HG02610 (cell line): ENCODE measurements around the gene SCARB1.

Experiments used
- ATAC-seq: cut with Tn5 transposase; IDR thresholded peaks from one replicate; pipeline ENCODE4 v1.9.1; 2021; ENCODE audit warnings: mild to moderate bottlenecking, moderate library complexity; ENCODE audit not compliant: unreplicated experiment

The SCARB1 gene

DNA sequence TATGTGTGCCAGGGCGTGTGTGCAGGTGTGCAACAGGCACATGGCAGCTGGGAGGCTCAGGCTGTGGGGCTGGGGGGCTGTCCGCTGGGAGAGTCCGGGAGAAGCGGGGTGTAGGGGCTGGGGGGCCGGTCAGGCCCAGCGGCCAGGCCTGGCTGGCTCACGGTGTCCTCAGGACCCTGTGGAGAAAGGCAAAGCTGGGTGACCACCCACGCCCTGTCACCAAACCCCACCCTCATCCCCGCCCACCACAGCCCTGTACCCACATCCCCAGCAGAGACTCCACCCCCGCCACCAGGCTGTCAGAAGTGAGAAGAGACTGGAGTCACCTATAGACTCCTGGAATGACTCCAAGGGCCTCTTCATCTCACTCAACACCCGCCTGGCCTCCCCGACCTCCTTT lies 85.3 kb downstream of the SCARB1 start:
- no peak for ATAC-seq

DNA sequence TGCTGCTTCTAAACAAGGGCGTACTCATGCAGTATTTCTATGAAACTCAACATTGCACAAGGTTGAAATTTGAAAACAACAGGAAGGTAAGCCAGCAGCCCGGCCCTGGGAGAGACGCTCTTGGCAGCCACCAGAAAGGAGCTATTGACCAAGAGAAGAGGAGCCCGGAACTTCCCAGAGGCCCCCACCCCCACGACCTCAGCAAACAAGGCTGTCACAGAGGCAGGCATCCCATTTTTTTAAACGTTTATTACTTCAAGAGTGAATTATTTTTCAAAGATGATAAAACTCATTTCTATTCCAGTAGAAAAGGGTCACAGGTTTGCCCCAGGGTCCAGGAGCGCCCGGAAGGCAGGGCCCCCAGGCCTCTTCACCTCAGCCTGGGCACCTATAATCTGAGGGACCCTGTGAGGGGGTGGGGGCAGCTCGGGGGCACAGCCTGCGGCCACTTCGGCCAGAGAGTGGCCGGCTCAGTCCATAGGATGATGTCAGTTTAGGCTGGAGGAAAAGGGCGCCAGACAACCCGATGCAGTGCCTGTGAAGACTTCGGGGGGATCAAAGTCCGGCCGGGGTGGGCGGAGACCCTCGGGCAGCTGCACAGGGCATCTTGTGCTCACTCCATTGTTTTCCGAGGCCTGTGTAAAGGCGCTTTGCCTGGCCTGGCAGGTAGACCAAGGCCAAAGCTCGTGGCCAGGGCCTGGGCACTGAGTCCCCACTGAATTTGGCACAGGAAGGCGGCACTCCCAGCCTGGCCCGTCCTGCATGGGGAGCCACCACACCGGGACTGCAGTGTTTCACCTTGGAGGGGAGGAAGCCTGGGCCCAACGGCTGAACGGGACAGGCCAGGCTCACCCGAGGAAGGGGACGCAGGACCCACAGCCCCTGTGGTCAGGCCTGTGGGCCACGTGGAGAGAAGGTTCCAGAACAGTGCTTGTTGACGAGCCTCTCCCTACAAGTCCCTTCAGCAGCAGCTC lies 86.0 kb downstream of the SCARB1 start:
- ATAC-seq, result no peak

DNA sequence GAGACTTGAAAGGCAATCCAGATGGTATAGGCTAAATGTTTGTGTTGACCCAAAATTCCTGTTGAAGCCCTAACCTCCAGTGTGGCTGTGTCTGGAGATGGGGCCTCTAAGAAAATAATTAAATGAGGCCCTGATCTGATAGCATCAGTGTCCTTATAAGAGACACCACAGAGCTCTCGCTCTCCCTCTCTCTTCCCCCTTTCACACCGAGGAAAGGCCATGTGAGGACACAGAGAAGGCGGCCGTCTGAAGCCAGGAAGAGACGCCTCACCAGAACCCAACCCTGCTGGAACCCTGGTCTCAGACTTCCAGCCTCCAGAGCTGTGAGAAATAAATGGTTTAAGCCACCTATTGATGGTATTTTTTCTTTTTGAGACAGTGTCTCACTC lies 87.5 kb downstream of the SCARB1 start:
- ATAC-seq, result no peak

DNA sequence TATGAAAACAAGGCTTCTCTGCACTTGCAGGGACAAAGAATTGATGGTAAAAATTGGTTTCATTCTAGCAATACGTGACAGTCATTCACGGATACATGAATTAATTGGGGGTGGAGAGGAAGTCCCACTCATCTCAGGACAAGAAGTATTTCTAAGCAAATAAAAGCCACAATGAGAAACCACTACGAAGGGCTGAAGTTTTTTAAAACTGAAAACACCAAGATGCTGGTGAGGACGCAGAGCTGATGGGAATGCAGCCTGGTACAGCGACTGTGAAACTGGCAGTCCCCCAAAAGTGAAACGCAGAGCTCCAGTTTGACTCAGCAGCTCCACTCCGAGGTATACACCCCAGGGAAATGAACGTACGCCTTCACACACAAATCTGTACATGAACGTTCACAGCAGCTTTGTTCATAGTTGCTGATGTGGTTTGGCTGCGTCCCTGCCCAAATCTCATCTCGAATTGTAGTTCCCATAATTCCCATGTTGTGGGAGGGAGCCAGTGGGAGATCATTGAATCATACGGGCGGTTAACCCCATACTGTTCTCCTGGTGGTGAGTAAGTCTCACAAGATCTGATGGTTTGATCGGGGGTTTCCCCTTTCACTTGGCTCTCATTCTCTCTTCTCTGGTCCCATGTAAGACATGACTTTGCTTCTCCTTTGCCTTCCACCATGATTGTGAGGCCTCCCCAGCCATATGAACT lies 89.0 kb downstream of the SCARB1 start:
- ATAC-seq, result peak; percentile 65

DNA sequence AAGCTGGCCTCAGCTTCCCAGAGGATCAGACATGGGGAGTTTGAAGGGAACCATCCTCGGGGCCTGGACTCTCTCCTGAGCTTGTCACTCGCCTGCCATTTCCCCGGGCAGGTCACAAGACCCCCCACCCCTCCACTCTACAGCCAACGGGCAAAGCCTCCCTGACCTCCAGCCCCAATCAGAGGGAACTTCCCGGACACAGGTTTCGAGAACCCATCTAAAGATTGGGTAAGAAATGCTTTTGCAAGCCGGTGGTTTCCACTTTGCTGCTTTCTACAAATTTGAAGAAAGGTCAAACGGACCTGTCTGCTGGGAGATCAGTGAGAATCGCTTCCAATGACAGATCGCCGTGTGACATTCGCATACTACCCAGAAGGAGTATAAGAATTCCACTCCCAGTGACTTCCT lies 89.6 kb downstream of the SCARB1 start:
- ATAC-seq, result peak; percentile 39

DNA sequence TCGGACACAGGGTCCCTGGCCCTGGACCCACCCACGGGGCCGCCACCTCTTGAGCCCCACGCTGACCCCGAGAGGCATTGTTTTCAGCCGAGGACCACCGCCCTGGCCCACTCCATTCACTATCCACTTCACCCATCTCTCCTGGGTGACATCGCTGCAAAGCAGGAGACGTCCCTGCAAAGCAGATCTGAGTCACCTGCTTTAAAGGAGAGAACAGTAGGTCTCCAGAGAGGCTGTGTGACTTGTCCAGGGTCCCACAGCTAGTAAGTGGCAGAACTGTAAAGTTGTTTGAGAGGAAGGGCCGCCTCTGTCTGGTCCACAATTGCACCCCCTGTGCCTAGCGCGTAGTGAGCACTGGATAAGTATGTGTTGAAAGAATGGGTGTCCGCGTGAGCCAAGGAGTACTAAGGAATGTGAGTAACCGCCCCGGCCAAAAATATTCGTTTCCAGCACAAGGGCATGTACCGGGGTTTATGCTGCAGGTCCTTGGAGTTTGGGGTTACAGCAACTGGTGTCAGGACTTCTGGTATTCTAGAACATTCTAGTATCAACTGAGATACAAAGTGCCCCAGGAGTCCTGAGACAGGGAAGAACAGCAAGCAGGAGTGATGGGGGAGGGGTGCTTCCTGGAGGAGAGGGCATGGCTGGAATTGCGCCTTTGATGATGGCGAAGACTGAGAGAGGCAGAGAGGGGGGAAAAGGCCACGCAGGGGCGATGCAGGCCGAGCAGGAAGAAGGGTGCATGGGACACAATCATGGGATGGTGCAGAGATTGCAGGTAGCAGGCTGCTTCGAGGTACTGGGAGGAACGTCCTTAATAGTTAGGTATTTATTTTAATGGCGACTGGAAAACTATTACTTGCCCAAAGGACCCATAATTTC lies 91.1 kb downstream of the SCARB1 start:
- no peak for ATAC-seq

DNA sequence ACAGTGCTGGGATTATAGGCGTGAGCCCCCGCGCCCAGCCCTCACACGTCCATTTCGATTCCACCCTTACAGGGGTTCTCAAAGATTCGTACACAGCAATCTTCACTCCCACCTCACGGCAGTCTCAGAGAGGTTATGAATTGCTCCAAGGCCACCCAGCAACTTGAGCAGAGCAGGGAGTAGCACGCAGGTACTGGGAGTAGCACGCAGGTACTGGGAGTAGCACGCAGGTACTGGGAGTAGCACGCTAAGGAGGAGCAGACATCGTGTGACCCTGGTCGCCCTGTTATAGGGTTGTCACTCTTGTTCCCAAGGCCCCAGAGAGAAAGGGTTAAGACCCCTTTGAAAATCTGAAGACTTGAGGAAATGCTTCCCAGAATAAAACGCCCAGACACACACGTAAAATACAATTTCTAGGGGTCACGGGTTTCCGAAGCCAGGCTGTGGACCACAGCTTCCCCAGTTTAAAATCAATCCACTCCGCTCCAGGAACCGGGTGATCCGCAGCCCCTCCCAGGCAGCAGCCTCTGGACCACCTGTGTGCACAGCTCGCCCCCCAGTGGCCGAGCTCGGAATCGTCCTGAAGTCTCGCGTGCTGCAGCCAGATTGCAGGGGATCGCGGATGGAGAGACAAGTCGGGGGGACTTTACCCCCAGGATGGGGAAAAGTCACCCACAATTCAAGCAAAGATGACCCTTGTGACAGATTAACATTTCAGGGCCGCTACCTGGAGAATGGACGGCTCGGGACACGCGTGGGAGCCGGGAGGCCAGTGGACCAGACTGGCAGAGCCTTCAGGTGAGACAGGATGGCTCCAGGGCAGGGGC lies 92.0 kb downstream of the SCARB1 start:
- no peak for ATAC-seq

DNA sequence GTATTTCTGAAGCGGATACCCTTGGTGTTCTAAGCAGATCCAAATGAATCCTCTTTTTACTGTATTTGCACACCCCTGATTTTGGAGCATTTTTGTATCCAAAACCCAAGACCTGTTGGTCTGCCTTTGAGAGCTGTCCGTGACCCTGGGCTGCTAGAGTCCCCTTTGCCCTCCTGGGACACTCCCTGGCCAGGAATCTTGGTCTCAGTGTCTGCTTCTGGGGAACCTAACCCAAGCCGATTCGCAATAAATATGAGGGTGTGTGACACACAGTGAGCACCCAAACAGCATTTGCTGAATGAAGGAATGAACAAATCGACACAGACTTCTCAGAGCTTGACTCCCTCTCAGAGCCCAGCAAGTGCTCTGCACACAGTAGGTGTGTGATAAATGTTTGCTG lies 92.9 kb downstream of the SCARB1 start:
- no peak for ATAC-seq

DNA sequence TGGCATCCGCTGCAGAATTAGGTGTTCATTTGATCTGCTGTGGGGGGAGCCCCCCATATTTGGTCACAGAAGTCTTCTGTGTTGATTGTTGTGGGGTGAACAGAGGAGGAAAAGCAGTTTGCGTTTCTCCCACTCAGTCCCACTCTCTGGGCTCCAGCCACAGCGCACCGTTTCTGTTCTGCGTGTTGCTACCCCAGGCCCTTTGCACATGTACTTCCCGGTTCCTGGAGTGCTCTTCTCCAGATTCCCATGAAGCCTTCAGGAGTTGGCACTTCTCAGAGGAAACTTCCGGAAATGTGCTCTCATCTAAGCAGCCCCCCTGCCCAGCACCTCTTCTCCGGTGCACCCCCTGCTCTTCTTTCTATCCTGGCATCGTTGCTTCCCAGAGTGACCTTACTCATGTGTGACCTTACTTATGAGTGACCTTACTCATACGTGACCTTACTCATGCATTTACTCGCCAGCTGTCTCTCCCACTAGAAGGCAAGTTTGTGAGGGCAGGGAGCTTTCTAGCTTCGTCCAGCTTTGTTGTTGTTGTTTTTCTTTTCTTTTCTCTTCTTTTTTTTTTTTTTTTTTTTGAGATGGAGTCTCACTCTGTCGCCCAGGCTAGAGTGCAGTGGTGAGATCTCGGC lies 93.7 kb downstream of the SCARB1 start:
- no peak for ATAC-seq

DNA sequence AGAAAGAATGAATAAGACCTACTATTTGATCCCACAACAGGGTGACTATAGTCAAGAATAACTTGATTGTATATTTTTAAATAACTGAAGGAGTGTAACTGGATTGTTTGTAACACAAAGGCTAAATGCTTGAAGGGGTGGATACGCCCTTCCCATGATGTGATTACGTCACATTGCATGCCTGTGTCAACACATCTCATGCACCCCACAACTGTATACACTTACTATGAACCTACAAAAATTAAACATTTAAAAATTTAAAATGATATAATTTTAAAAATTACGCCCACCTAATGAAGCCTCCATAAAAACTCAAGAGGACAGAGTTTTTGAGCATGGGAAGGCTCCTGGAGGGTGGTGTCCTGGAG lies 94.5 kb downstream of the SCARB1 start:
- no peak for ATAC-seq

DNA sequence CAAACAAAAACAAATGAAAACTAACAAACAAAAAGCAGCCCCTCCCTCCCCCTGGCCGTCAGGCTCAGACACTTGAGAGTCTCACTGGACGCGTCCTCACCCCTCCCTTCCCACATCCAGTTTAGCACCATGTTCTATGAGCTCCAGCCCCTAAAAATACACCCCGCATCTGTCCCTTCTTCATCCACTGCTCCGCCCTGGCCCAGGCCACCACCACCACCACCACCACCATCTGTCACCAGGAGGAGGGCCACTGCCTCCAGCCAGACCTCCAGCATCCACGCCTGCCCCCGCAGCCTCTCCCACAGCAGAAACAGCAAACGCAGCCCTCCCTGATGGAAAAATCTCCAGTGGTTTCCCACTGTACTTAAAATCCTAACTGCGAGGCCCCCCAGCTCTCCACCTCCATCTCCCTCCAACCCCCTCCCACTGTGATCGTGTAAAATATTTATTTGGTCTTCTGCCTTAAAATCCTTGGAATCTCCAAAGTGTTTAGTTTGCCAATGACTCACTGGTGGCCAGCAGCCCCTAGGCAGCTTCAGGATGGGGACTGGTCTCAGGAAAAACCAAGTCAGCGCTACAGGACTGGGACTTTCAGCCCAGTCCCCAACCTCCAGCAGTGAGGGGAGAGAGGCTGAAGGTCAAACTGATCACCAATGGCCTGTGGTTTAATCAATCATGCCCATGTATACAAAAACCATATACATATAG lies 95.1 kb downstream of the SCARB1 start:
- no peak for ATAC-seq

DNA sequence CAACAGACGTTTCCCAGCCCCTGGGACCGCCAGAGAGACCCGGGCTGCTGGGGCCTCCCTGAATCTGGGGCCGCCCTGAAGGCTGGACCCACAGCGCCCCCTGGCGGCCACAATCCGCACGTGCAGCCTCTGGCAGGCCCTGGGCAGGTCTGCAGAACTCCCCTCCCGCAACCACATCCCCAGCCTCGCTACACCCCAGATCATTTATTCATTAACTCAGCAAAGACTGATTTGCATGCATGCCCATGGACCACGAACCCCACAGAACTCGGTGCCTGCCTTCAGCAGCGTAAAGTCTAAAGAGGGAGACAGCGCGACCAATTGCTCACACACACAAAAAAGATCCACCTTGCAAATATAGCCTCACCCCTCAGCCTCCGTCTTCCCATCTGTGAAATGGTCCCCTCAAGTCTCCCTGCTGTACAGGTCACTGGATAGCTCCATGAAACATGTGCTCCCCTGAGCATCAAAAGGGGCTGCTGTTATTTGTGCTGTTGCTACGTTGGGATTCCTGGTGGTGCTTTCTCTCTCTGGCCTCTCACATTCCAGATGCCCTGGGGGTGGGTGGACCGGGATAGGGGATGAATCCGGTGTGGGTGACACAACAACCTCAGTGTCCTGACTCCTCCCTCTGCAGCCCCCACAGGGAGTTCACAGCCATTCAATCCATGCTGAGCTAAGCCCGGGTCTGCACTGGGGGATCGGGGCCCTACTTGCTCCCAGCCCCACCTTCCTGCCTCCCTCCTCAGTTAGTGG lies 96.4 kb downstream of the SCARB1 start:
- ATAC-seq, result peak; percentile 56

DNA sequence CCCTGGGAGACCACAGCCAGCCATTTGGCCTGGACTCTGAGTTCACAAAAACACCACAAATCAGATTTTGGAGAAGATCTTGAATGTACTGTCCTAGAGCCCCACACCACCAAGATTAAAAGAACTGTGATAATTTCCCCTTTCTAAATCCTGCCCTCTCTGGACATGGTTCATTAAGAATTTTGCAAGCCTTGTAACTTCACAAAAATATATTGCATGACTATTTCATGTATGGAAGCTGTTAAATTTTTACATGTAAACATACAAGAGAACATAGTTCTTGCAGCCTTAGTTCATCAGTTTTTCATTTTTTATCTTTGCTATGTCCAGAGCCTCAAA lies 97.0 kb downstream of the SCARB1 start:
- no peak for ATAC-seq

DNA sequence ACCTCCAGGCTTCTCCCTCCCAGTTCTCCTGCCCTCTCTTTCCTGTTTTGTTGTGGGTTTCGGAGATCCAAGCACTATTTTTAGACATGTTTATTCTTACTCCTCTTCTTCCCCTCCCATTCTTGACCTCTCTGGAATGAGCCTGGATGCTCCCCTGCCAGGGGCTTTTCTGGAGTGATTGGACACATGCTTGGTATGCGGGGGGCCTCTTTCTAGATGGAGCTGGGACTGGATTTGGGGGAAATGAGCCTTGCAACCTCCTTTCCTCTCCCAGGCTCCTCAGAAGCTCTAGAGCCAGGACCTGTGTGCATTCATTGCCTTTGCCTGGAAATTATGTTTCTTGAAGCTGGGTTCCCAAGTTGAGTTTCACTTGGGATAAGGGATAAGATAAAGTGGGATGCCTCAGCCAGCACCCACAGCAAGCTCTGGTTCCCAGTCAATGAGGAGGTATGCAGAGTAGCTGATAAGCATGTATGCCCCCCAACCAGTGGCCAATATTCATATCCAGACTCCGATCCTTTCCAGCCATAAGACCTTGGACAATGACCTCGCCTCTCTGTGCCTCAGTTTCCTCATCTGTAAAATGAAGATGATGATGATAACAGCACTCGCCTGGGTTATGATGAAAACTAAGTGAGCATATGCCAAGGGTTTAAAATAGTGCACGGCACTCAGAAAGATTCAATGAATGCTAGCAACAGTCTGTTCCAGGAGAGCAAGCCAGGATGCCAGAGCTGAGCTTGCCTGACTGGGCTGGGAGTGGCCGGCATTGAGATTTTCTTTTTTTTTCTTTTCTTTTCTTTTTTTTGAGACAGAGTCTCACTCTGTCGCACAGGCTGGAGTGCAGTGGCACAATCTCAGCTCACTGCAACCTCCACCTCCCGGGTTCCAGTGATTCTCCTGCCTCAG lies 97.8 kb downstream of the SCARB1 start:
- ATAC-seq, result no peak

DNA sequence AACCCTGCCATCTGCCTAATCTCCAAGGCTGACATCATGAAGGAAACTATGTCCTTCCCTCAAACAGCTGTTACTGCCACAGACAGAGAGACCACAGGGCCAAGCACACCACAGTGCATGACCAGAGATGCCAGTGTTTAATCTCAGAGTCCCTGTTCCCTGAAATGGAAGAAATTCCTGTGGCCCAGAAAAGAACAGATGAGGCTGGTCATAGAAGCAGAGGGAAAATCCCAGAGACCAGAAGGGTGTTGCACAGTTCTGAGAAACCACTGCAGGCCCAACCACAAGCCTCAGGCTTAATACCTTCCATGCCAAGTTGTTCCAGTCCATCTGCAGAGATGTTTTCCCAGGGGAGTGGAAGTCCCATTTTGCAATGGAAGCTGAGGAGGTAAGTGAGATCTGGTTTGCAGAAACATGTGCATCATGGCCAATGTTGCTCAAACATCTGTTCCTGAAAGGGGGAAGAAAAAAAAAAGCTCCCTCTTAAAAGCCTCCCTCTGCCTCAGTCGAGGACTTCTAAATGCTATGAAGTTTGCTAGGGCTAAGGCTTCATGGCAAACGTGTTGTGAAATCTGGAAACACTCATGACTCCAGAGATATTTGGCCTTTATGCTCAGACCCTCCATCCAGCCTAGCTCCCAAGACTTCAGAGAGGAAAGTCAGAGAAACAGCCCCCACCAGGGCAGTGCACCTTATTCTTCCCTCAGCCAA lies 98.6 kb downstream of the SCARB1 start:
- no peak for ATAC-seq

DNA sequence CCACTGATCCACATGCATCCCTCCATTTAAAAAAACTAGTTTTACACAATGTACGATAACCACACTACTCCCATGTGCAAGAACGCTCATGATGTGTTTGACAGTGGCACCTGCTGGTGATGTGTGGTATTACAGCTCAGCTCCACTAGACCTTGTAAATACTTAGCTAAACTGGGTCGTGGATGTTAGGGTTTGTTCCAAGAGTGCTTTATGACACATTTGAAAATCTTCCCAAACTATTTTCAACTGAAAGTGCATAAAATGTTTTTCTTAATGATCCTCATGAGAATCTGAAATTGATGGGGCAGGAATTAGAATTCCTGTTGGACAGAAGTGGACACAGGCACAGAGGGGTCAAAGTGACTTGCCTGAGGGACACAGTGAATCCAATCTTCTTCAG lies 99.2 kb downstream of the SCARB1 start:
- ATAC-seq, result no peak

DNA sequence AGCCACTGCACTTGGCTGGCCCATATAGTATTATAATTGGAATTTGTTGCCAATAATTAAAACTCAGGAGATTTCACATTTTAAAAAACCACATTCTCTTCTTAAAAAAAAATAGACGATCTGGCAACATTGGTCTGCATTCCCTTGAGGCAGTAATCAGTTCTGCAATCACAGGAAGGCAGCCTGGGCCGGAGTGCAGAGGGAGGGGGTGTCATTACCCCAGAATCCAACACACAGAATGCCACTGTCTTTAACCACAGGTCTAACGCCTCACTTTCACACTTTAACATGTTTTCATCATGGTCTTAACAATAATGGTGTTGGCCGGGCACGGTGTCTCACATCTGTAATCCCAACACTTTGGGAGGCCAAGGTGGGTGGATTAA lies 100.1 kb downstream of the SCARB1 start:
- no peak for ATAC-seq
